Measurements from ENCODE around the gene TTLL5. TPM values are rescaled to one million over a fixed set of nuclear protein-coding genes. Genes with fewer than 3 reads are reported as not detected.
A peak's percentile ranks its signal among the peaks of the same experiment; 100 is the strongest.

TTLL5 gene
- total and polyA plus RNA-seq, 2 of the 13 experiments (the other 11 are each of a cell fraction or from before 2014, with no cell fraction given) = 11.8 to 18.8 TPM

GRCh38 chr14:75861161-75861621 is 200.1 kb downstream of the TTLL5 start (continued):
- TF ChIP-seq ZNF777 (CRISPR knock-in tag; IDR thresholded peaks at IDR 0.05) (no peak), POLR2A (IDR thresholded peaks at IDR 0.05; ENCODE audit: insufficient read depth in 1 of 2, low read depth in 2 of 2, low read length in 2 of 2) (no peak), ZNF205 (CRISPR knock-in tag; IDR thresholded peaks at IDR 0.05) (no peak), KLF16 (CRISPR knock-in tag; IDR thresholded peaks at IDR 0.05) (no peak), ZNF547 (CRISPR knock-in tag; IDR thresholded peaks at IDR 0.05) (no peak), ZNF160 (CRISPR knock-in tag; IDR thresholded peaks at IDR 0.05) (no peak), E2F2 (CRISPR knock-in tag; IDR thresholded peaks at IDR 0.05; ENCODE audit: borderline replicate concordance) (no peak), ARNT2 (CRISPR knock-in tag; IDR thresholded peaks at IDR 0.05; ENCODE audit: low read depth) (no peak), THAP8 (CRISPR knock-in tag; IDR thresholded peaks at IDR 0.05; ENCODE audit: borderline replicate concordance) (no peak), ZNF333 (CRISPR knock-in tag; IDR thresholded peaks at IDR 0.05; ENCODE audit: borderline replicate concordance) (no peak), BORCS8-MEF2B (CRISPR knock-in tag; IDR thresholded peaks at IDR 0.05) (no peak), ZBTB7A (CRISPR knock-in tag; IDR thresholded peaks at IDR 0.05) (no peak), MYPOP (CRISPR knock-in tag; IDR thresholded peaks at IDR 0.05) (no peak), SMAD3 (CRISPR knock-in tag; IDR thresholded peaks at IDR 0.05) (no peak), KMT2B (CRISPR knock-in tag; IDR thresholded peaks at IDR 0.05) (0 out of 2 replicates have a peak, but pooled peaks have one; percentile 21), ZNF589 (CRISPR knock-in tag; conservative IDR thresholded peaks at IDR 0.05) (no peak), MTF1 (CRISPR knock-in tag; IDR thresholded peaks at IDR 0.05) (no peak), ZNF280D (CRISPR knock-in tag; IDR thresholded peaks at IDR 0.05) (no peak), ATF3 (CRISPR knock-in tag; IDR thresholded peaks at IDR 0.05) (peak; percentile 67; the same call in 1 of the 2 replicates), IKZF1 (IDR thresholded peaks at IDR 0.05) (no peak), ZNF7 (CRISPR knock-in tag; IDR thresholded peaks at IDR 0.05) (no peak)
- TF ChIP-seq, protein P1, sequence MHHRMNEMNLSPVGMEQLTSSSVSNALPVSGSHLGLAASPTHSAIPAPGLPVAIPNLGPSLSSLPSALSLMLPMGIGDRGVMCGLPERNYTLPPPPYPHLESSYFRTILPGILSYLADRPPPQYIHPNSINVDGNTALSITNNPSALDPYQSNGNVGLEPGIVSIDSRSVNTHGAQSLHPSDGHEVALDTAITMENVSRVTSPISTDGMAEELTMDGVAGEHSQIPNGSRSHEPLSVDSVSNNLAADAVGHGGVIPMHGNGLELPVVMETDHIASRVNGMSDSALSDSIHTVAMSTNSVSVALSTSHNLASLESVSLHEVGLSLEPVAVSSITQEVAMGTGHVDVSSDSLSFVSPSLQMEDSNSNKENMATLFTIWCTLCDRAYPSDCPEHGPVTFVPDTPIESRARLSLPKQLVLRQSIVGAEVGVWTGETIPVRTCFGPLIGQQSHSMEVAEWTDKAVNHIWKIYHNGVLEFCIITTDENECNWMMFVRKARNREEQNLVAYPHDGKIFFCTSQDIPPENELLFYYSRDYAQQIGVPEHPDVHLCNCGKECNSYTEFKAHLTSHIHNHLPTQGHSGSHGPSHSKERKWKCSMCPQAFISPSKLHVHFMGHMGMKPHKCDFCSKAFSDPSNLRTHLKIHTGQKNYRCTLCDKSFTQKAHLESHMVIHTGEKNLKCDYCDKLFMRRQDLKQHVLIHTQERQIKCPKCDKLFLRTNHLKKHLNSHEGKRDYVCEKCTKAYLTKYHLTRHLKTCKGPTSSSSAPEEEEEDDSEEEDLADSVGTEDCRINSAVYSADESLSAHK (CRISPR knock-in tag; IDR thresholded peaks at IDR 0.05; ENCODE audit: borderline replicate concordance) = no peak
